HEK293 (cell line): ENCODE results near the gene MYOC.

ENCODE experiments used
- CTCF ChIP-seq: fragments of 450-650 bp; formaldehyde crosslinking; IDR thresholded peaks from 2 replicates; pipeline ENCODE4 v1.5.1; 2016; ENCODE audit warnings: missing biosample characterization, missing genetic modification characterization
- TCF7L2 ChIP-seq: IDR thresholded peaks from 2 replicates; pipeline ENCODE4 v1.6.1; 2011; ENCODE audit warnings: low read depth, mild to moderate bottlenecking, inconsistent platforms, low read length, moderate library complexity, borderline replicate concordance
- ZBTB26 ChIP-seq: fragments of 450-650 bp; formaldehyde crosslinking; optimal IDR thresholded peaks from 2 replicates; pipeline ENCODE3; 2016; ENCODE audit warnings: missing biosample characterization, mild to moderate bottlenecking, missing genetic modification characterization
- ZBTB8A ChIP-seq: fragments of 450-650 bp; formaldehyde crosslinking; IDR thresholded peaks from 2 replicates; pipeline ENCODE4 v1.5.1; 2016; ENCODE audit warnings: missing biosample characterization, missing genetic modification characterization
- ZNF138 ChIP-seq: fragments of 450-650 bp; formaldehyde crosslinking; IDR thresholded peaks from 2 replicates; pipeline ENCODE4 v1.5.1; 2016; ENCODE audit warnings: missing biosample characterization, missing genetic modification characterization, borderline replicate concordance
- ZNF266 ChIP-seq: fragments of 450-650 bp; formaldehyde crosslinking; IDR thresholded peaks from 2 replicates; pipeline ENCODE4 v1.5.1; 2016; ENCODE audit warnings: missing biosample characterization, missing genetic modification characterization, low read depth
- ZNF280D ChIP-seq: fragments of 450-650 bp; formaldehyde crosslinking; IDR thresholded peaks from 2 replicates; pipeline ENCODE4 v1.5.1; 2016; ENCODE audit warnings: missing biosample characterization, missing genetic modification characterization
- ZNF513 ChIP-seq: fragments of 450-650 bp; IDR thresholded peaks from 2 replicates; pipeline ENCODE4 v1.5.1; 2018; ENCODE audit warnings: missing biosample characterization, missing genetic modification characterization
- TF ChIP-seq, protein P1 (sequence below): fragments of 450-650 bp; formaldehyde crosslinking; IDR thresholded peaks from 2 replicates; pipeline ENCODE4 v1.5.1; 2016; ENCODE audit warnings: missing biosample characterization, missing genetic modification characterization
- TF ChIP-seq, protein P2 (sequence below): fragments of 450-650 bp; formaldehyde crosslinking; IDR thresholded peaks from 2 replicates; pipeline ENCODE4 v1.5.1; 2016; ENCODE audit warnings: missing biosample characterization, missing genetic modification characterization

DNA sequence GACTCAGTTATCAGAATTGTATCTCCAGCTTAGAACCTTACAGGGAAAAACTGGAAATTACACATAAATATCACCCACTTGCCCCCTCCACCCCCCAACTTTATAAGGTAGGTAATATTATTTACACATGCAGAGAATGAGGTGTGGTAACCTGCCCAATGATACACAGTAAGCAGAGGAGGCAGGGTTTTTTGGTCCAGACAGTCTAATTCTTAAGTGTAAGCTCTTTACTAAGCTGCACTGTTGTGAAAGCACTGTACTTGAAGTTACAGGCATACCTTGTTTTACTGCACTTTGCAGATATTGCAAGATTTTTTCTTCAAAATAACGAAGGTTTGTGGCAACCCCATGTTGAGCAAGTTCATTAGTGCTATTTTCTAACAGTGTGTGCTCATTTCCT, 55.3 kb downstream of the MYOC start:
- TF ChIP-seq ZNF138 (tag by site-specific recombination) (no peak), ZNF280D (tag by site-specific recombination) (no peak), CTCF (tag by site-specific recombination) (no peak), ZNF266 (no peak), TCF7L2 (no peak), ZBTB26 (tag by site-specific recombination) (no peak), ZNF513 (no peak), ZBTB8A (tag by site-specific recombination) (no peak)
- TF ChIP-seq, protein P1, sequence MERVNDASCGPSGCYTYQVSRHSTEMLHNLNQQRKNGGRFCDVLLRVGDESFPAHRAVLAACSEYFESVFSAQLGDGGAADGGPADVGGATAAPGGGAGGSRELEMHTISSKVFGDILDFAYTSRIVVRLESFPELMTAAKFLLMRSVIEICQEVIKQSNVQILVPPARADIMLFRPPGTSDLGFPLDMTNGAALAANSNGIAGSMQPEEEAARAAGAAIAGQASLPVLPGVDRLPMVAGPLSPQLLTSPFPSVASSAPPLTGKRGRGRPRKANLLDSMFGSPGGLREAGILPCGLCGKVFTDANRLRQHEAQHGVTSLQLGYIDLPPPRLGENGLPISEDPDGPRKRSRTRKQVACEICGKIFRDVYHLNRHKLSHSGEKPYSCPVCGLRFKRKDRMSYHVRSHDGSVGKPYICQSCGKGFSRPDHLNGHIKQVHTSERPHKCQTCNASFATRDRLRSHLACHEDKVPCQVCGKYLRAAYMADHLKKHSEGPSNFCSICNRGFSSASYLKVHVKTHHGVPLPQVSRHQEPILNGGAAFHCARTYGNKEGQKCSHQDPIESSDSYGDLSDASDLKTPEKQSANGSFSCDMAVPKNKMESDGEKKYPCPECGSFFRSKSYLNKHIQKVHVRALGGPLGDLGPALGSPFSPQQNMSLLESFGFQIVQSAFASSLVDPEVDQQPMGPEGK (tag by site-specific recombination) = no peak
- TF ChIP-seq, protein P2, sequence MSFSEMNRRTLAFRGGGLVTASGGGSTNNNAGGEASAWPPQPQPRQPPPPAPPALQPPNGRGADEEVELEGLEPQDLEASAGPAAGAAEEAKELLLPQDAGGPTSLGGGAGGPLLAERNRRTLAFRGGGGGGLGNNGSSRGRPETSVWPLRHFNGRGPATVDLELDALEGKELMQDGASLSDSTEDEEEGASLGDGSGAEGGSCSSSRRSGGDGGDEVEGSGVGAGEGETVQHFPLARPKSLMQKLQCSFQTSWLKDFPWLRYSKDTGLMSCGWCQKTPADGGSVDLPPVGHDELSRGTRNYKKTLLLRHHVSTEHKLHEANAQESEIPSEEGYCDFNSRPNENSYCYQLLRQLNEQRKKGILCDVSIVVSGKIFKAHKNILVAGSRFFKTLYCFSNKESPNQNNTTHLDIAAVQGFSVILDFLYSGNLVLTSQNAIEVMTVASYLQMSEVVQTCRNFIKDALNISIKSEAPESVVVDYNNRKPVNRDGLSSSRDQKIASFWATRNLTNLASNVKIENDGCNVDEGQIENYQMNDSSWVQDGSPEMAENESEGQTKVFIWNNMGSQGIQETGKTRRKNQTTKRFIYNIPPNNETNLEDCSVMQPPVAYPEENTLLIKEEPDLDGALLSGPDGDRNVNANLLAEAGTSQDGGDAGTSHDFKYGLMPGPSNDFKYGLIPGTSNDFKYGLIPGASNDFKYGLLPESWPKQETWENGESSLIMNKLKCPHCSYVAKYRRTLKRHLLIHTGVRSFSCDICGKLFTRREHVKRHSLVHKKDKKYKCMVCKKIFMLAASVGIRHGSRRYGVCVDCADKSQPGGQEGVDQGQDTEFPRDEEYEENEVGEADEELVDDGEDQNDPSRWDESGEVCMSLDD (tag by site-specific recombination) = no peak
